Activated naive CD8-positive, alpha-beta T cell (primary cell): ENCODE results near the gene LRRC45.

Experiments
- H3K27ac Mint-ChIP-seq: one replicate; pipeline ENCODE4 v1.8.0; 2021; ENCODE audit warnings: mixed read lengths
- H3K27me3 Mint-ChIP-seq: one replicate; pipeline ENCODE4 v1.8.0; 2021; ENCODE audit warnings: mixed read lengths
- H3K36me3 Mint-ChIP-seq: one replicate; pipeline ENCODE4 v1.8.0; 2021; ENCODE audit warnings: mixed read lengths
- H3K4me1 Mint-ChIP-seq: one replicate; pipeline ENCODE4 v1.8.0; 2021; ENCODE audit warnings: low read depth, mixed read lengths
- H3K4me3 Mint-ChIP-seq: one replicate; pipeline ENCODE4 v1.8.0; 2021; ENCODE audit warnings: mild to moderate bottlenecking, mixed read lengths
- H3K9me3 Mint-ChIP-seq: one replicate; pipeline ENCODE4 v1.8.0; 2021; ENCODE audit warnings: low read depth, mixed read lengths

LRRC45 gene

GRCh38 chr17:82061047-82061925 is 38.2 kb downstream of the LRRC45 start:
- Mint-ChIP-seq H3K36me3 (no peaks in the 10 kb centered on the region), H3K9me3 (no peaks in the 10 kb centered on the region), H3K27me3 (no peaks in the 10 kb centered on the region), H3K27ac (no peak overlapping the region), H3K4me1 (peaks cover 4% of the 10 kb centered on the region), H3K4me3 (no peak overlapping the region)

GRCh38 chr17:82062076-82062983 is 39.2 kb downstream of the LRRC45 start:
- Mint-ChIP-seq H3K4me3 (no peak overlapping the region), H3K27ac (peak overlapping the region; percentile 10), H3K27me3 (no peaks in the 10 kb centered on the region)

GRCh38 chr17:82062984-82063368 is 39.9 kb downstream of the LRRC45 start:
- no peaks in the 10 kb centered on the region for H3K9me3 Mint-ChIP-seq
- H3K27ac Mint-ChIP-seq = no peak overlapping the region
- H3K4me1 Mint-ChIP-seq = peaks cover 8% of the 10 kb centered on the region
- no peaks in the 10 kb centered on the region for H3K36me3 Mint-ChIP-seq
- no peak overlapping the region for H3K4me3 Mint-ChIP-seq
- H3K27me3 Mint-ChIP-seq = no peaks in the 10 kb centered on the region

More at GRCh38 chr17:82062076-82062983, 39.2 kb downstream of the LRRC45 start:
- Mint-ChIP-seq H3K36me3 (no peaks in the 10 kb centered on the region), H3K4me1 (peaks cover 8% of the 10 kb centered on the region), H3K9me3 (no peaks in the 10 kb centered on the region)

GRCh38 chr17:82063424-82064415 is 40.6 kb downstream of the LRRC45 start:
- Mint-ChIP-seq H3K9me3 (no peaks in the 10 kb centered on the region), H3K27ac (peak overlapping the region; percentile 58), H3K36me3 (no peaks in the 10 kb centered on the region), H3K4me1 (peaks cover 8% of the 10 kb centered on the region), H3K4me3 (peak overlapping the region; percentile 72), H3K27me3 (no peaks in the 10 kb centered on the region)

- H3K36me3 Mint-ChIP-seq = no peaks in the 10 kb centered on the region
- H3K9me3 Mint-ChIP-seq = no peaks in the 10 kb centered on the region
- peak overlapping the region; percentile 58 for H3K27ac Mint-ChIP-seq
- H3K4me1 Mint-ChIP-seq = peaks cover 8% of the 10 kb centered on the region
- no peaks in the 10 kb centered on the region for H3K27me3 Mint-ChIP-seq
- peak overlapping the region; percentile 72 for H3K4me3 Mint-ChIP-seq
Observed at GRCh38 chr17:82064433-82065192, 41.5 kb downstream of the LRRC45 start.

GRCh38 chr17:82065193-82065637 is 42.1 kb downstream of the LRRC45 start:
- H3K27me3 Mint-ChIP-seq = no peaks in the 10 kb centered on the region
- H3K36me3 Mint-ChIP-seq = no peaks in the 10 kb centered on the region
- peaks cover 8% of the 10 kb centered on the region for H3K4me1 Mint-ChIP-seq
- H3K9me3 Mint-ChIP-seq = no peaks in the 10 kb centered on the region
- H3K27ac Mint-ChIP-seq = peak overlapping the region; percentile 58
- H3K4me3 Mint-ChIP-seq = peak overlapping the region; percentile 72

GRCh38 chr17:82065638-82066303 is 42.7 kb downstream of the LRRC45 start, which contains the start of gene DUS1L:
Gene DUS1L, minus strand, starts transcription at chr17:82065804. Its CDS starts 745 bp downstream, at chr17:82065059.
- H3K27me3 Mint-ChIP-seq = no peaks in the 10 kb centered on the region
- H3K4me3 Mint-ChIP-seq = peak within 1 kb of the TSS; percentile 87
- H3K27ac Mint-ChIP-seq = peak within 1 kb of the TSS; percentile 88
- H3K36me3 Mint-ChIP-seq = no peaks in the 10 kb centered on the region
- no peaks in the 10 kb centered on the region for H3K9me3 Mint-ChIP-seq
- peaks cover 8% of the 10 kb centered on the region for H3K4me1 Mint-ChIP-seq

- H3K4me3 Mint-ChIP-seq = no peak overlapping the region
- H3K9me3 Mint-ChIP-seq = no peaks in the 10 kb centered on the region
- peaks cover 4% of the 10 kb centered on the region for H3K4me1 Mint-ChIP-seq
- no peaks in the 10 kb centered on the region for H3K27me3 Mint-ChIP-seq
- no peak overlapping the region for H3K27ac Mint-ChIP-seq
- H3K36me3 Mint-ChIP-seq = no peaks in the 10 kb centered on the region
Observed at GRCh38 chr17:82070611-82071010, 47.5 kb downstream of the LRRC45 start.

GRCh38 chr17:82072827-82073226 is 49.7 kb downstream of the LRRC45 start:
- H3K9me3 Mint-ChIP-seq = no peaks in the 10 kb centered on the region
- H3K4me1 Mint-ChIP-seq = no peaks in the 10 kb centered on the region
- no peaks in the 10 kb centered on the region for H3K27me3 Mint-ChIP-seq
- H3K4me3 Mint-ChIP-seq = no peak overlapping the region
- no peak overlapping the region for H3K27ac Mint-ChIP-seq
- no peaks in the 10 kb centered on the region for H3K36me3 Mint-ChIP-seq

GRCh38 chr17:82073446-82073845 is 50.3 kb downstream of the LRRC45 start:
- no peak overlapping the region for H3K4me3 Mint-ChIP-seq
- no peaks in the 10 kb centered on the region for H3K9me3 Mint-ChIP-seq
- no peaks in the 10 kb centered on the region for H3K4me1 Mint-ChIP-seq
- H3K27me3 Mint-ChIP-seq = no peaks in the 10 kb centered on the region
- peaks cover 2% of the 10 kb centered on the region for H3K36me3 Mint-ChIP-seq
- no peak overlapping the region for H3K27ac Mint-ChIP-seq

- no peaks in the 10 kb centered on the region for H3K27me3 Mint-ChIP-seq
Observed at GRCh38 chr17:82076018-82076784, 53.1 kb downstream of the LRRC45 start.

GRCh38 chr17:82076785-82077591 is 53.9 kb downstream of the LRRC45 start:
- Mint-ChIP-seq H3K4me3 (no peak overlapping the region), H3K27ac (no peak overlapping the region), H3K9me3 (no peaks in the 10 kb centered on the region), H3K27me3 (no peaks in the 10 kb centered on the region), H3K4me1 (no peaks in the 10 kb centered on the region), H3K36me3 (peaks cover 2% of the 10 kb centered on the region)

More at GRCh38 chr17:82076018-82076784, 53.1 kb downstream of the LRRC45 start:
- H3K4me3 Mint-ChIP-seq = no peak overlapping the region
- H3K27ac Mint-ChIP-seq = no peak overlapping the region
- no peaks in the 10 kb centered on the region for H3K9me3 Mint-ChIP-seq
- H3K4me1 Mint-ChIP-seq = no peaks in the 10 kb centered on the region
- peaks cover 2% of the 10 kb centered on the region for H3K36me3 Mint-ChIP-seq
